Heart left ventricle (tissue), 13 donors: ENCODE results near the gene PLAGL2.

Experiments
- CTCF ChIP-seq, 12 donors: fragments of 200-600 bp; sonication (generic) in 4 of 12; IDR thresholded peaks; one replicate each; pipeline versions ENCODE4 v1.5.0 to v1.8.0; 2018 to 2022; ENCODE audit warnings: antibody characterized with exemption in 12 of 12, mild to moderate bottlenecking in 5 of 12
- POLR2A ChIP-seq, 2 donors: fragments of 450-650 bp; IDR thresholded peaks; one replicate each; pipeline ENCODE4 v1.6.1; 2017; ENCODE audit warnings: antibody characterized with exemption in 2 of 2, mild to moderate bottlenecking in 2 of 2, moderate library complexity in 2 of 2
- donor health status: ischemic (EF 13 %, LVEDD 7.1; RV severe dilation, severe dysfunction).
- donor health status: DM: no; HTN: yes; CAD: no.
- donor health status: DM: no; HTN: no; CAD: no.
- donor health status: ischemic (EF 25% LVEDD 6.9; RV normal size, moderate dysfunction).
- donor health status: ischemic (EF 25% LVEDD 5.7; RV mildly dilated, moderate dysfunction).
- donor health status: ischemic (EF 35%, LVEDD 5.7; RV mildly dilated, moderate dysfunction).
- donor health status: nonischemic (EF 11% LVEDD 7.7; RV severe dilation, severe dysfunction).
- donor health status: DM: yes; HTN: yes; CAD: no.
- donor health status: PGD.
- donor health status: ischemic (EF 29% LVEDD 5.4; RV normal size, mild dysfunction).
- donor health status: nonischemic (EF 23%, LVEDD 6.1; RV moderate dilation, normal function).

GRCh38 chr20:32179515-32179914 lies 28.0 kb downstream of the PLAGL2 start:
- no peak for TF ChIP-seq CTCF (IDR thresholded peaks at IDR 0.05)
- no peak for TF ChIP-seq POLR2A (IDR thresholded peaks at IDR 0.05)
